HG03064 (cell line): ENCODE results near the gene LEMD1.

ENCODE experiments used
- ATAC-seq: cut with Tn5 transposase; IDR thresholded peaks from one replicate; pipeline ENCODE4 v1.9.1; 2021; ENCODE audit warnings: low read depth; ENCODE audit not compliant: unreplicated experiment

Gene LEMD1

GRCh38 chr1:205339197-205339702 is 82.6 kb downstream of the LEMD1 start:
- ATAC-seq: no peak

GRCh38 chr1:205338011-205338410 is 83.8 kb downstream of the LEMD1 start:
- no peak for ATAC-seq

DNA sequence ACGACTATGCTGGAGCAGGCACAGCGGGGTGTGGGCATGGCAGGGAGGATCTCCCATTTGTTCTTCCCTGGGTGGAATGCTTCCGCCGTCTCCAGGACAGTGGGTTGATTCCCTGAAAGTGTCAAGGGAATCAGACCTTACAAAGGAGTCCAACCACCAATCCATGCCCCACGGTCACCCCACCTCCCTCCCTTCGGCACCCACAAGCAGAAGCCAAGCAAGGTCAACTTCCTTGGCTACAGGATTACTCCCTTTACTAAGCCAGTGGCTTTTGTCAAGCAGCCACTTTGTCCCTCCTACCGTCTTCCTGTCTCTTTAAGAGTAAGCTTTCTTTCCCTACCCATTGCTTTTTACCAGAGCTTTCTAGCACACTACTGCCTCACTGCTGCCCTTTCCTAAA is 84.4 kb downstream of the LEMD1 start:
- no peak for ATAC-seq

GRCh38 chr1:205335692-205336091 is 86.2 kb downstream of the LEMD1 start:
- ATAC-seq: no peak

DNA sequence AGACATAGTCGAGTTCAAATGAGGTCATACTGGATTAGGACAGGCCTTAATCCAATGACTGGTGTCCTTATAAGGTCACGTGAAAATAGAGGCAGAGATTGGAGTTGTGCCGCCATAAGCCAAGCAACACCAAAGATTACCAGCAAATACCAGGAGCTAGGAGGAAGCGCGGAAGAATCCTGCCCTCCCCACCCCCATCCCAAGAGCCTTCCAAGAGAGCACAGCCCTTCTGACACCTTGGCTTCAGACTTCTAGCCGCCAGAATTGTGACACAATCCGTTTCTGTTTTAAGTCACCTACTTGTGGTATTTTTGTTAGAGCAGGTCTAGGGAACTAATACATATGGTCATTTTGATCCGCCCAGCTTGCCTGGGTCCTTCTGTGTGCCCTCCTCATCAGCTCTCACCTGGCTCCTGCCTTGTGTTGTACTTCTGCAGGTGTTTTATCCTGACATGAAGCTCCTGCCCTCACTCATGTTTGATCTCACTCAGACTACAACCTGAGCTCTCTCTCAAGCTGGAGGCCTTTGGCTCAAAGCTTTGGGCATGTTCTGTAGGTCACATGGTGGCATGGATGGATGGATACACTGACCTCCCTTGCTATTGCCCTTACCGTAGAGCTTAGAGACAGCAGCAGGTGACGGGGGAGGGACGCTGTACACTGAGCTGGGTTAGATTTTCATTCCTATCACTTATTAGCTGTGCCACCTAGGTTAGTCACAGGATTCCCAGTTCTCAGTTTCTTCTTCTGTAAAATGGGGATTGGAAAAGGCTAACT is 89.7 kb downstream of the LEMD1 start:
- no peak for ATAC-seq
